Pons (tissue), 1 donor: Measurements from ENCODE around the gene CHST10.
"Not testable (repeated sequence)": the region's sequence is repeated elsewhere in the genome, so short reads cannot be mapped to it uniquely, and the experiment has no call there.

ENCODE experiments used
- DNase-seq: peaks from one replicate; pipeline ENCODE4 v3.0.0-alpha.2; 2016; ENCODE audit warnings: low spot score

Gene CHST10

DNA sequence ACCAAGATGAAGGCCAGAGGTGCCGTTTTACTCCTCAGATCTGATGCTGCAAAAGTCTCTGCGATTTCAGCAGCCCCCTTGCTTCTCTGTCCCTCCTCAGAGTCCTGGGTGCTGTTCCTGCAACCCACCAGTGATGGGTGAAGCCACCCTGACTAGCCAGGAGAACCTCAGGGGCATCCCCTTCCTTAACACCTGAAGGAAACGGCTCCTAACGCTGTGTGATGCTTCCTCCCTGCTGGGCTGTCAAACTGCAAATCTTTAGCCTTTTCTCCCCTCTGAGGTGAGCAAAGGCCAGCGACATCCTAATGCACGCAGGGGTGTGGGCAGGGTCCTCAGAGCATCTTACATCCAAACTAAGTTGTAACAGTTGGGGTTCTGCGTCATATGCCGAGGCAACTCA lies 24.8 kb downstream of the CHST10 start:
- no peak for DNase-seq

DNA sequence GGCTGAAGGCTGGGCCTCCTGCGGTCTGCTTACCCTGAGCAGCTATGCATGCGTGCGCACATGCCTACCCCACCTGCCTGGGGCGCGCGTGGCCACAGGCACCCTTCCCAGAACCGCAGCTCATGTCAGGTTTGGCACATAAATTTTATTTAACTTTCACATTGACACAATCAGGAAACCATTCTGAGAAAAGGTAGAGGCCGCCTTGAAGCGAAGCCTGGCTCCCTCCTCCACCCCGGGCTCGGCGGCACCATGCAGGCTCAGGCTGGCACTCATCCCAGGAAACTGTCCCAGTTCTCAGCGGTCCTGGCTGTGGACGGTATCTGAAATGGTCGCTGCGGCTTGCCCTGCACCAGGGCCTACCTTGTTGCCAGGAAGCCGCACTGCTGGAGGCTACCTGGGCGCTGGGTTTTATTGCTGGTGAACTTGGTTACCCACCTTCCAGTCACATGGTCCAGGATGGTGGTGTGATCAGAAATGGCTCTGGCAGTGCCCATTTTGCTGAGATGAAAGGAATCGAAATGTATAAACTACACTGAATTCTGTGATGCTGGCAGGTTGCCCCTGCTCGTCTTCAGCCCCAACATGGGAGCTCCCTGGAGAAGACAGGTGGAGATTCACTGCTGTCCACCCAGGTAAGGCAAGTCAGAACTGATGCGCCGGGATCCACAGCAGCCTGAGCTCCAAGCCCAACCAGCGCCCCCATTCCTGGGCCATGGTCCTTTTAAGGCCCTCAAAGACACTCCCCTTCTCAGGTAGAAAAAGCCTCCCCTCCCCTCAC lies 25.5 kb downstream of the CHST10 start:
- DNase-seq, result peak; percentile 34

DNA sequence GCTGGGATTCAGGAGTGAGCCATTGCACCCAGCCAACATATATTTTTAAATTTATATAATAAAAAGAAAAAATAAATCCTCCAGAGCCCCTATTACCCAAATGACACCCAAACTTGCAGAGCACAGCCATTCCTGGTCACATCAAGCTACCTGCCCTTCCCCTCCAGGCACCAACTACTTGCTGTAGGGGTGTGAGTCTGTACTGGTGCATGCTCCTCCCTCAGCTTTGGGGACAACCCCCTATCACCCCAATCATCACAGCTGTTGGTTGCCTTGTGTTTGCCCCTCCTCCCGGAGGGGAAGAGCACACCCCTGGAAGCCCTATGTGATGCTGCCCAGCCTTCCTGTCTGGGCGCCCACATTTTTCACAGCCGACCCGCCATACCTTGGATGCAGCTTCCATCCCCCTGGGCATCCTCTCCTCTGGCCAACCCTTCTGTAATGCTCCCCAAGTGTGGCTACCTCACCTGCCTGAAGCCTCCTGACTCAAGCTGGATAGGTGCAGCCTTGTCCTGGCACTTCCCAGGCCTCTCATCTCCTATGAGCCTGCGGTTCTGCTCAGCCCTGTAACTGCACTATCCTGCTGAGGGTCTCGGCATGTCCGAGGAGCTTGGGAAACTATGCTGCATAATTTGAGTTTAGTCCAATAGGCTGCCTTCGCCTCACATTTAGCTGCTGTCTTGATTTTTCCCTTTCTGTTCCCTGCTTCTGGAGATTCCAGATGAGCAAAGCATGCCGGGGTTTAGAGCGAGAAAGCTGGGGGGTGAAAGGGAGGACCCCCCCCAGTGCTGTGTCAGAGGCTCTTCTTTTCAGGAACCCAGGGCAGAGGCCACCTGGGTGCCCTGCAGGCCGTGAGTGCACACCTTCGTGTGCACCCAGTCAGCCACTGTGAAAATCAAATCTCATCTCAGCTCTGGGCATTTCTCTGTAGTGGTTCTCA lies 27.2 kb downstream of the CHST10 start:
- no peak for DNase-seq

DNA sequence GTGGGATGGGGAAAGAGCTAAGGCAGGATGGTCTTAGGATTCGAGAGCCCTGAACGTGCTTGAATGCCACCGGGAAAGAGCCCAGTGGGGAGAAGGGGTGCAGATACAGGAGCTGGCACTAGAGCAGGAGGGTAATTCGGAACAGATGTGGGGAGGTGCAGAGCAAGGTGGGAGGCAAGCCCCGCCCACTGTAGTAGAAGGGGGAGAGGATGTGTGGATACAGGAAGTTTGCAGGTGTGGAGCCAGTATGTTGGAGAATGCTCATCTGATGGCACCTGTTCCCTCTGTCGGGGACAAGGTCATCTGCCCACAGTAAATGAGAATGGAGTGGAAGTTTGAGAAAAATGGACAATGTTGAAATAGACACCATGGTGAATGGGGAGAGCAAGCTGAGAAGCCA lies 28.8 kb downstream of the CHST10 start:
- DNase-seq, result no peak

DNA sequence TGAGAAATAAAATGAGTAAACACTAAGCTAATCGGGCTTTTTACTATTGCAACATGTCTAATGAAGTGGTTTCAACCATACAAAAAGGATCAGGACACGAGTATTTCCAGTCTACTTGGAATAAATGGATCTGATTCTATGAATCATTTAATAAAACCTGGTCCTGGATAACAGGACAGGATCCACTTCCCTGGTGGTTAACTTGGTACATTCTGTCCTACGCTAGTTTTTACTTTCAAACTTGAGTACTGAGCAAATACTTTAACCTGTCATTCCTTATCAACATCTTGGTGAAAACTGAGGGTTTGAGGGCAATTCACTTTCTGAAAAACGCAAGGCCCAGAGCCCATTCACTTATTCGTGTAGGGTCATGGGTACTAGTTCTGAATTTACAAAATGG lies 33.5 kb downstream of the CHST10 start:
- no peak for DNase-seq

DNA sequence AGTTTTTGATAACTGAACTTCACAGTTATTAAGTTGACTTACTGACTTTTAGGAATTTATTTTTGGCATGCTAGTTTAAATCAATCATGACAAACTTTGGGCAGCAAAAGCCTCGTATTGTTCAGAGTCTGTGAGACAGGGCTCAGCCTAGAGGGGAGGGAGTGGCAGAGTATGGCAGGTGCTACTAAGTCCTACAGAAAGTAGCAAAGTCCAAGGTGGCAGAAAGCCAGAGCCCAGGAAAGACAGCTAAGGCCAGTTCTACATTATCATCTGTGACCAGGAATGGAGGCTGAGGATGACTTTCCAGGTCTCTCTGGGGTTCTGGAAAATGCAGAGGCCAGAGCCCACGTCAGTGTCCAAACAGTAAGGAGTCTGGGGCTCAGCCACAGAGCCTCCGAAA lies 34.2 kb downstream of the CHST10 start:
- no peak for DNase-seq

DNA sequence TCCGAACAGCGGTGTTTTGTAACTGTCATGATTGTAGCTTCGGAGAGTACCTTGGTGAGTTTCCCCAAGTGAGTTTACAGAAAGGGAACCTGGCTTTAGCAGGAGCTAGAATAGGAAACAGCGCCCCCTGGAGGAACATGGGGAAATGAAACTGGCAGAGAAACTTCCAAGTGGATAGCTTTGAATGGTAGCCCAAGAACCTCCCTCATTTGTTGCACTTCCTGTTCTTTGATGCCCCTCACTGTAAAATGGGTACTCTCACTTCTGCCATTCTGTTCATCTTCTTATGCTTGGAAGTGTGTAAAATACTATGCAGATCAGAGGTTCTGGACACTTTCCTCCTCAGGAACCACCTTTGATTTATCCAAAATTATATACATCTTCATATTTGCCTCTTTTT lies 36.2 kb downstream of the CHST10 start:
- peak; percentile 82 for DNase-seq

DNA sequence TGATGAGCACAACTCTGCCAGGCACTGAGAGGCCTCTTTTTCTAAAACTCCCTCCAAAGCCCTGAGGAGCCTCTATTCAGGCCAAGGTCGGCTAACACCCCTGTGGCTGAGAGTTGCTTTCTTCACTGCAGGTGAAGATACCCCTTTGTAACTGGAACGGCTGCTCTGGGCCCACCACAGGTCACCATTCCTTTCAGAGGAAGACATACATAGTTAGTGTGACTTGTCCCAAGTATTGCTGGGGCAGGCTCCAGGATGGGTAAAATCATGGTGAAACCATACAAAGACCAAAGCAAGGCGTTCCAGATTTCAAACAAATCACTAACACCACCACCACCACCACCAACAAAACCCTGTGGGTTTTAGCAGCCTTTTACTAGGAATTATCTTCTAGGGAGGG lies 36.8 kb downstream of the CHST10 start:
- no peak for DNase-seq

DNA sequence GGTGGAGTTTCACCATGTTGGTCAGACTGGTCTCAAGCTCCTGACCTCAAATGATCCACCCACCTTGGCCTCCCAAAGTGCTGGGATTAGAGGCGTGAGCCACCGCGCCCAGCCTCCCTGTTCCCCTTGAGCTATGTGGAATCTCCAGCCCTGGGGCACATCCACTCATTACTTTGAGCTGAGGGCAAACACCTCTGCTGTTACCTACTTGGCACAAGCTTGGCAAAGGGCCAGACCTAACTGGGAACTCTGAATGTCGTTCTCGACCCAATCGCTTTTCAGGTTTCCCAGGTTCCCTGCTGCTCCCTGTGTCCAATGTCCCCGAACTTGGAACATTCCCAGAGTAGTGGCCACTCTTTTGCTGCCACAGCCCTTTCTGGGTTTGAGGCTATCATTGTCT lies 40.6 kb downstream of the CHST10 start:
- DNase-seq, result no peak

DNA sequence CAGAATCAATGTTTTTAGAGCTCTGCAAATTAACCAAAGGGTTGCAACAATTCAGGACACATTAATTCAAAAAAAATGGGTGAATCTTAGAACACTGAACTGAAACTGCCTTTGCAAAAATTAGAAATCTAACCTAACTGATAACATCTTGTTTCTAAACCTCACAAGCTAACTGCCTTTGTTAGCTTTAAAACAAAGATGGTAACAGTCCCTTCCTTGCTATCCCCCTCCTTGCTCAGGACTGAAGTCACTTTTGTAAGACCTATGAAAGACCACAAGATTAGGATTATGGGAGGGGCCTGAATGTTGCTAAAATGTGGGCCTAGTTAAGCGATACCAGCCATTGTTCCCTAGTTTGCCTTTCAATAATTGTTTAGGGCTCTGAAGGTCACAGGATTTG lies 50.3 kb downstream of the CHST10 start:
- DNase-seq, result no peak

DNA sequence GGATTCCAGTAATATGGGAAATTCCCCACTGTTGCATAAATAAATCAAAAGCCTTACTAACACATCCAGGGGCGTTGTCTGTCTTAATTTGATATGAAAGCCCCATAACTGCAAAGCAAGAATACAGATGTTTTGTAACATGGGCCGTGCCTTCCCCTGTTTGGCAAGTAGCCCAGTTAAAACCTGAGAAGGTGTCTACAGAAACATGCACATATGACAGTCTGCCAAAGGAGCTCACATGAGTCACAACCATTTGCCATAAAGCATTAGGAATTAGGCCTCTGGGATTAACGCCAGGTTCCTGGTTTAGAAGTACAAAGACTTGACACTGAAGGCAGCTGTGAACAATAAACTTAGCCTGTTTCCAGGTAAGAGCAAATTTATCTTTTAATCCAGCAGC lies 52.0 kb downstream of the CHST10 start:
- no peak for DNase-seq

DNA sequence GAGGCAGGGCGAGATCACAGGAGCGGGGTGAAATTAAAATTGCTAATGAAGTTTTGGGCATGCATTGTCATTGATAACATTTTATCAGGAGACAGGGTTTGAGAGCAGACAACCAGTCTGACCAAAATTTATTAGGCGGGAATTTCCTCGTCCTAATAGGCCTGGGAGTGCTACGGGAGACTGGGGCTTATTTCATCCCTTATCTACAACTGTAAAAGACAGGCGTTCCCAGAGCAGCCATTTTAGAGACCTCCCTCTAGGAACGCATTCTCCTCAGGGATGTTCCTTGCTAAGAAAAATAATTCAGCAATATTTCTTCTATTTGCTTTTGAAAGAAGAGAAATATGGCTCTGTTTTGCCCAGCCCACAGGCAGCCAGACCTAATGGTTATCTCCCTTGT lies 55.2 kb downstream of the CHST10 start:
- DNase-seq, result not testable (repeated sequence)

DNA sequence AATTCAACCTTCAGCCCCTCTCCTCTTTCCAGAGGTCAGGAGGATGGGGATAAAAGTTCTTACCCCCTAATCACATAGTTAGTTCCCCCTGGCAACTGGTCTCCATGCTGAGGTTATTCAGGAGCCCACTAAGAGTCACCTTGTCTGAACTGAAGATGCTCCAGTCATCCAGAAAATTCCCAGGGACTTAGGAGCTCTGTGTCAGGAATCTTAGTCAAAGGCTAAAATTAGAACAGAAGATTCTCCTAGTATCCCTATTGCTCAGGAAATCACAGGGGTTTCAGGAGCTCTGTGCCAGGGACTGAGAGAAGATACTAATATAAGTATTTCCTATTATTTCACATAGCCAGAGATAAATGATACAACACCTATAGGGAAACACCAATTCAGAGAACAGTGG lies 57.9 kb downstream of the CHST10 start:
- DNase-seq, result no peak

DNA sequence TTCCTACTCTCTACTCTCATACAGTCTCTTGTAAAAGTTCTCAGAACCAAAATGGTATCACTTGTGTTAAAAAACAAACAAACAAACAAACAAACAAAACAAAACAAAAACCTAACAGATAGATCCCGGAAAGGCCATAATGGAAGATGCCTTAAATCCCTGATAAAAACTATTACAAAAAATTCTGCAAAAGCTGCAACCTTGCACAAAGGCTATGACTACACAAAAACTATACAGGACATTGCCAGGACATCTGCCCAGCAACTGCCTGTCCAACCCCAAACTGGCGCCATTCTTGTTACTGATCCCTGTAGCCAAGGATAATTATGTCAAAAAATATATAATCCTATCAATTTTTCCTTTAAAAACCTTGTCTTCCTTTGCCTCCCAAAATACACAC lies 58.9 kb downstream of the CHST10 start:
- no peak for DNase-seq

DNA sequence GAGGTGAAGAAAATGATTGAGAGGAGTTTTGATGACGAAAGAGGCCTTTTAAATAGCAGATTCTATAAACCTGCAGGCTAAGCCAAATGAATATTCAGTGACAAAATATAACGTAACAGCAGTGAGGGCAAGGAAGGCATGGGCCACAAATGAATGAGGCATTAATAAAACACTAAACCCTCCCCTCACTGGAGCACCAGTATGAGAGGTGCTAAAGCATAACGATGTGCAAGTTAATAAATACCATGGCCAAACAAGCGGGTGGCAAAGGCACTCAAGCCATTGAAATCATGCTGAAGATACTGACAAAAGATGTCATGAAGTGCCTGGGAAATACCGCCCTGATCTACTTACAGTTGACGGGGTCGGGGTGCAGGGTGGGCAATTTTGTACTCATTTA lies 64.9 kb downstream of the CHST10 start:
- no peak for DNase-seq

DNA sequence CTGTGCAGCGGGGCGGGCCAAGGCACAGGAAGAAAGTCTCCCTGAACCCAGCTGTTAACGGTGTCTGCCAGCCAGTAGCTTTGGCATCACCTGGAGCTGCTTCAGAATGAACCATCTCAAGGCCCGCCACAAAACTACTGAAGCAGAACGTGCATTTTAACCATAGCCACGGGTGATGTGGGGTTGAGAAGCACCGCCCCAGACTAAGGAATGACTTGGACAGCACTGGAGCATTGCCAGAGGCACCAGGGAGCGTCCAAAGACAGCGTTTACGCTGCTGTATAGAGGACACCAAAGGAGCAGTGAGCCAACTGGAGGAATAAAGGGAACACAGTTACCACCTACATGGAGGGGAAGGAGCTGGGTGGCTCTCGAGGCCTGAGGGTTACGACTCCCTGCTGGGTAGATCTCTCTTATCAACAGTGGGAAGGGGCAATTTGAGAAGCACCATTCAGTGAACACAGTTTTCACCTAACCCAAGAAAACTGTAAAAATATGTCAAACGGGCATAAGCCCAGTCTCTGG lies 66.7 kb downstream of the CHST10 start:
- no peak for DNase-seq

DNA sequence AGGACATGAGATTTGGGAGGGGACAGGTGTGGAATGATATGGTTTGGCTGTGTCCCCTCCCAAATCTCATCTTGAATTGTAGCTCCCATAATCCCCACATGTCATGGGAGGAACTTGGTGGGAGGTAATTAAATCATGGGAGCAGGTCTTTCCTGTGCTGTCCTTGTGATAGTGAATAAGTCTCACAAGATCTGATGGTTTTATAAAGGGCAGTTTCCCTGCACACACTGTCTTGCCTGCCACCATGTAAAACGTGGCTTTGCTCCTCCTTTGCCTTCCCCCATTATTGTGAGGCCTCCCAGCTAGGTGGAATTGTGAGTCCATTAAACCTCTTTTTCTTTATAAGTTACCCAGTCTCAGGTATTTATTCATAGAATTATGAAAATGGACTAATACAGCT lies 72.3 kb downstream of the CHST10 start:
- not testable (repeated sequence) for DNase-seq

DNA sequence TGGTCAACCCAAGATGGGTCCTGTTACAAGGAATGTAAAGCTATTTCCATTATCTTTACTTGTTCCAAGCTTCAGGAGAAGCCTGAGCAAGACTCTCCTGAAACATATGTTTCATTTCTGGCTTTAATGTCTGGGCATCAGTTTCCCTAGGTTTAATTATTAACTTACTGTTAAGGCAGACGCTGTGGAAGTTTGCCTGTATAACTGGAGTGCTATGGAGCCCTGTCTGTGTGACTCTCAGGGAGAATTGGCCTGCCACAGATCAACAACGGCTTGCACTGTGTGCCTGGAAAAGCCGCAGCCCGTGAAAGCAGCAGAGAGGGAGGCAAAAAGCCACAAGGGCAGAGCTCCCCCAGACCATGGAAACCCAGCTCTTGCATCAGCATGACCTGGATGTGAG lies 73.0 kb downstream of the CHST10 start:
- DNase-seq, result no peak

DNA sequence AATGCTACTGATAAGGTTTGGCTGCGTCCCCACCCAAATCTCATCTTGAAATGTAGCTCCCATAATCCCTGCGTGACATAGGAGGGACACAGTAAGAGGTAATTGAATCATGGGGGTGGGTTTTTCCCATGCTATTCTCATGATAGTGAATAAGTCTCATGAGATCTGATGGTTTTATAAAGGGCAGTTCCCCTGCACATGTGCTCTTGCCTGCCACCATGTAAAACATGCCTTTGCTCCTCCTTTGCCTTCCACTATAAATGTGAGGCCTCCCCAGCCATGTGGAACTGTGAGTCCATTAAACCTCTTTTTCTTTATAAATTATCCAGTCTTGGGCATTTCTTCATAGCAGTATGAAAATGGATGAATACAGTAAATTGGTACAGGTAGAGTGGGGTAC lies 75.0 kb downstream of the CHST10 start:
- not testable (repeated sequence) for DNase-seq
